Prostate gland (tissue), 2 donors: ENCODE data around the gene MYH9.

Source experiments
- POLR2A ChIP-seq: fragments of 450-650 bp; IDR thresholded peaks from one replicate; pipeline ENCODE4 v1.6.1; 2016; ENCODE audit warnings: antibody characterized with exemption, mild to moderate bottlenecking
- TF ChIP-seq, protein P1 (sequence below), 4 experiments: fragments of 200-600 bp in 2 of 4; fragments of 450-650 bp in 2 of 4; sonication (generic) in 2 of 4; IDR thresholded peaks; 1 replicate in 3 of 4; 2 replicates in 1 of 4; pipeline ENCODE4 v1.5.1; 2016 to 2019; ENCODE audit warnings: antibody characterized with exemption in 4 of 4, mild to moderate bottlenecking in 2 of 4, moderate library complexity in 2 of 4

DNA sequence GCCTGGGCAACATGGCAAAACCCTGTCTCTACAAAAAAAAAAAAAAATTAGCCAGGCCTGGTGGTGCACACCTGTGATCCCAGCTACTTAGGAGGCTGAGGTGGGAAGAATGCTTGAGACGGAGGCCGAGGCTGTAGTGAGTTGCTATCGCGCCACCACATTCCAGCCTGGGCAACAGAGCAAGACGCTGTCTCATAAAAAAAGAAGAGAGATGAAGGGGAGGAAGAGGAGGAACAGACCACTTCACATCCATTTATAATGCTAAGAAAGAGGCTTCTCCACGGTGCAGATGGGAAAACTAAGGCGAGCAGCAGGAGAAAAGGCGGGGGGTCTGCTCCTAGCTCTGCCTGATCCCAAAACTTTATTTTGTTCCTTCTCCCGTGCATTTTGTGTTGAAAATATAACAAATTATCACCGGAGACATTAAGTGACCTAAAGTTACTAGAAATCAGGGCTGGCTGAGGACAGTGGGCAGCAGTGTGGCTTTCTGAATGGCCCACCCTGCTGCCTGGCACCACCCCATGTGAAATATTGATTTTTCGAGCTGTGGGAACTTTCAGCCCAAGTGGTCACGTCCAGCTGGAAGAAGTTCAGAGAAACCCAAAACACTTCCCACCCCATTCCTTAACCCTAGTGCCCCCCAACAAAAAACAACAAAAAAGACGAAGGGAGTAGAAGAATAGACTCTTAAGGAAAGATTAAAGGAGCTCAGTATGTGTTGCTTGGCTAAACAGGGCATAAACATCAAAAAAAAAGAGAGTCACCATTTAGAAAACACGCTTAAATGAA is 9.5 kb downstream of the MYH9 start:
- TF ChIP-seq, protein P1, sequence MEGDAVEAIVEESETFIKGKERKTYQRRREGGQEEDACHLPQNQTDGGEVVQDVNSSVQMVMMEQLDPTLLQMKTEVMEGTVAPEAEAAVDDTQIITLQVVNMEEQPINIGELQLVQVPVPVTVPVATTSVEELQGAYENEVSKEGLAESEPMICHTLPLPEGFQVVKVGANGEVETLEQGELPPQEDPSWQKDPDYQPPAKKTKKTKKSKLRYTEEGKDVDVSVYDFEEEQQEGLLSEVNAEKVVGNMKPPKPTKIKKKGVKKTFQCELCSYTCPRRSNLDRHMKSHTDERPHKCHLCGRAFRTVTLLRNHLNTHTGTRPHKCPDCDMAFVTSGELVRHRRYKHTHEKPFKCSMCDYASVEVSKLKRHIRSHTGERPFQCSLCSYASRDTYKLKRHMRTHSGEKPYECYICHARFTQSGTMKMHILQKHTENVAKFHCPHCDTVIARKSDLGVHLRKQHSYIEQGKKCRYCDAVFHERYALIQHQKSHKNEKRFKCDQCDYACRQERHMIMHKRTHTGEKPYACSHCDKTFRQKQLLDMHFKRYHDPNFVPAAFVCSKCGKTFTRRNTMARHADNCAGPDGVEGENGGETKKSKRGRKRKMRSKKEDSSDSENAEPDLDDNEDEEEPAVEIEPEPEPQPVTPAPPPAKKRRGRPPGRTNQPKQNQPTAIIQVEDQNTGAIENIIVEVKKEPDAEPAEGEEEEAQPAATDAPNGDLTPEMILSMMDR (IDR thresholded peaks at IDR 0.05) = no peak
- TF ChIP-seq POLR2A = no peak
